ENCODE results near the gene SEMA6A. TPM values are rescaled to one million over a fixed set of nuclear protein-coding genes. Genes with fewer than 3 reads are reported as not detected.

SEMA6A gene
- total RNA-seq, 1 donor from 2014 or later, result not detected

- Mint-ChIP-seq H3K9me3 (no peaks in the 10 kb centered on the region), H3K27ac (no peak overlapping the region), H3K4me1 (ENCODE audit: low read depth) (no peaks in the 10 kb centered on the region), H3K36me3 (ENCODE audit: low read depth) (no peaks in the 10 kb centered on the region), H3K27me3 (ENCODE audit: low read depth) (no peaks in the 10 kb centered on the region), H3K4me3 (ENCODE audit: low read depth) (no peak overlapping the region)
- DNase-seq (ENCODE audit: low spot score), result no peak
- intact Hi-C loops (cut with micrococcal nuclease), result no loop called here
These were observed 178.9 kb downstream of the SEMA6A start for GRCh38 chr5:116395631-116396203.

DNA sequence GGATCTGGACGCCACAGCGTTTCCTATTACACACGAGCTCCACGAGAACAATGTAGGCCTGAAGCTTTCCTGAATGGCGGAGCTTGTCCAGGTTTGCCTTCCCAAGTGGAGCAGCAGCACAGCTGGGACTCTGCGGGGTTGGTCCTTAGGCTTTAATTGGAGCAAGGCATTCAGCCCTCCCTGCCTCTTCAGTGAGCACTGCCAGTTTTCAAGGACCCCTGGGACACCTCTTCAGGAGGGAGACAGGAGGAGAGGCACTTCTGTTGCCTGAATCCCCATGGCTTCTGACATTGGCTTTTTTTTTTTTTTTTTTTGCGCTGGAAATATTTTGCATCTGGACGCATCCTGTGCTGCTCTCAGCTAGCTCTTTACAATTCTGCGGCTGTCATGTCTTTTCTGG is 179.4 kb downstream of the SEMA6A start:
- Mint-ChIP-seq H3K4me3 (ENCODE audit: low read depth) (no peak overlapping the region), H3K4me1 (ENCODE audit: low read depth) (no peaks in the 10 kb centered on the region), H3K27ac (no peak overlapping the region), H3K27me3 (ENCODE audit: low read depth) (no peaks in the 10 kb centered on the region), H3K9me3 (no peaks in the 10 kb centered on the region), H3K36me3 (ENCODE audit: low read depth) (no peaks in the 10 kb centered on the region)
- intact Hi-C loops (cut with micrococcal nuclease), result no loop called here
- no peak for DNase-seq (ENCODE audit: low spot score)

DNA sequence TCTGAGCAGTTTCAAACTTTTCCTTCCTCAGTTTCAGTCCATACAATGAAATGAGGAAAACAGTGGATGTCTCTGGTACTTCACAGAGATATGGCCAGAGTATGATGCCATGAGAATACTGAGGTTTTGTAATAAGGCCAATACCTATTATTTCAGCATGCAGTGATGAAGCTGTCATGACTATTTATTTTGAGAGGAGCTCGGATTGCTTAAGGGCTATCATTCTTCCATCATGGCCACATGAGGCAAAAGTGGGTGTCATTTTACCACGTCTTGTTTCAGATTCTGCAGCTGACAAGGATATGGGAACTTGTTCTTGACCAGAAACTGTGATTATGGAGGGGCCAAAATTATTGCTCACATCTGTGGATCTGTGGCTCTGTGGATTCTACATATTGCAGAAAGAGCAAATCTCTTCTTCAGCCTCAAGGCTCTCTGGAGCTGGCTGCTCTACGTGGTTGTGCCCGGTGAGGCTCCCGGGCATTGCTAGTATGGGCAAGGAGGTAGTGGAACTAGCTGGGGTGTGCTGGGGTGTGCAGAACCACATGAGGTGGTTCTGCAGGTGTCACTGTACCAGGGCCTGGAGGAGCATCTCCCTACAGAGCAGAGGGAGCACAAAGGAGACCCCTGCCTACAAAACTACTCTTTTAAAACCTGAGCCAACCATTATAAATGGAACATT is 180.3 kb downstream of the SEMA6A start:
- intact Hi-C loops (cut with micrococcal nuclease), result no loop called here
- no peaks in the 10 kb centered on the region for H3K4me1 Mint-ChIP-seq (ENCODE audit: low read depth)
- H3K27ac Mint-ChIP-seq, result no peak overlapping the region
- no peak overlapping the region for H3K4me3 Mint-ChIP-seq (ENCODE audit: low read depth)
- no peak for DNase-seq (ENCODE audit: low spot score)
- no peaks in the 10 kb centered on the region for H3K27me3 Mint-ChIP-seq (ENCODE audit: low read depth)
- no peaks in the 10 kb centered on the region for H3K9me3 Mint-ChIP-seq
- H3K36me3 Mint-ChIP-seq (ENCODE audit: low read depth), result no peaks in the 10 kb centered on the region

All from activated T-helper 2 cell treated with anti-CD3 and anti-CD28 coated beads, Interferon-gamma antibody, Interleukin-2, Interleukin-4, amounts not matched to agents 10 μg/mL and 5 μg/mL and 100 μg/mL, durations not matched to agents 14 hours and 24 hours and 36 hours (primary cell).